ENCODE measurements around the gene INTS4.
"Not testable (repeated sequence)": the region's sequence is repeated elsewhere in the genome, so short reads cannot be mapped to it uniquely, and the experiment has no call there.

- not testable (repeated sequence) for TF ChIP-seq CTCF (conservative IDR thresholded peaks at IDR 0.05; ENCODE audit: low read depth, low read length); RCOR1 (IDR thresholded peaks at IDR 0.05; ENCODE audit: insufficient replicate concordance, low read length); POLR2A (IDR thresholded peaks at IDR 0.05; ENCODE audit: low read depth, low read length); FOS (IDR thresholded peaks at IDR 0.05; ENCODE audit: low read depth, low read length); RAD21 (IDR thresholded peaks at IDR 0.05; ENCODE audit: low read length); USF2 (IDR thresholded peaks at IDR 0.05; ENCODE audit: low read depth, low read length); CHD1 (IDR thresholded peaks at IDR 0.05; ENCODE audit: low read depth, low read length); RFX5 (IDR thresholded peaks at IDR 0.05; ENCODE audit: low read depth, low read length); MAZ (IDR thresholded peaks at IDR 0.05; ENCODE audit: borderline replicate concordance, low read depth, low read length); MXI1 (IDR thresholded peaks at IDR 0.05; ENCODE audit: borderline replicate concordance, low read depth, low read length); CEBPB (IDR thresholded peaks at IDR 0.05; ENCODE audit: low read depth, low read length); ELK1 (IDR thresholded peaks at IDR 0.05; ENCODE audit: borderline replicate concordance, low read depth, low read length)
Observed at GRCh38 chr11:77910828-77911227, 83.6 kb downstream of the INTS4 start.

All from IMR-90 (cell line).